ENCODE measurements around the gene TMEM38B. TPM values are rescaled to one million over a fixed set of nuclear protein-coding genes. Genes with fewer than 3 reads are reported as not detected.

The TMEM38B gene
- 57.2 TPM for total RNA-seq
- long read RNA-seq, transcript TMEM38B-202 (6 exons, 3,525 nt), result major isoform, 62 of 78 reads
- long read RNA-seq, partial matches to known transcripts, result 0 of 78 reads
- long read RNA-seq, other reads (novel, unspliced or antisense), result 16 of 78 reads

- DNase-seq (ENCODE audit: missing footprints), result peak; percentile 90
- peak; percentile 98 for ATAC-seq
These were observed at the start of gene TMEM38B for GRCh38 chr9:105694190-105694847. Gene TMEM38B, plus strand, starts transcription at chr9:105694541. Its CDS starts 120 bp downstream, at chr9:105694661.

GRCh38 chr9:105646879-105647594, 47.3 kb upstream of the TMEM38B start:
- DNase-seq (ENCODE audit: missing footprints) (no peak), ATAC-seq (no peak)
- intact Hi-C loops (cut with DNase I), result no loop called here

More at GRCh38 chr9:105694190-105694847, at the start of gene TMEM38B:
- intact Hi-C loops (cut with DNase I), result loop anchor here (2.0 kb wide), 1 partner anchor 24 kb away; no protein-coding TSS in a partner anchor

GRCh38 chr9:105647595-105648349, 46.6 kb upstream of the TMEM38B start:
- ATAC-seq (no peak), DNase-seq (ENCODE audit: missing footprints) (no peak)
- intact Hi-C loops (cut with DNase I), result no loop called here

- ATAC-seq, result no peak
- DNase-seq (ENCODE audit: missing footprints), result no peak
- intact Hi-C loops (cut with DNase I), result no loop called here
These were observed 42.5 kb upstream of the TMEM38B start for GRCh38 chr9:105651806-105652205.

- peak; percentile 76 for ATAC-seq
- DNase-seq (ENCODE audit: missing footprints), result no peak
- intact Hi-C loops (cut with DNase I), result loop anchor here (1.0 kb wide), 1 partner anchor 62 kb away; no protein-coding TSS in a partner anchor
These were observed 38.0 kb upstream of the TMEM38B start for GRCh38 chr9:105656131-105656921.

GRCh38 chr9:105658351-105658750, 36.0 kb upstream of the TMEM38B start:
- no peak for ATAC-seq
- intact Hi-C loops (cut with DNase I), result no loop called here
- no peak for DNase-seq (ENCODE audit: missing footprints)

- DNase-seq (ENCODE audit: missing footprints) (no peak), ATAC-seq (no peak)
- intact Hi-C loops (cut with DNase I), result no loop called here
These were observed 33.3 kb upstream of the TMEM38B start for GRCh38 chr9:105661011-105661410.

GRCh38 chr9:105662184-105663104, 31.9 kb upstream of the TMEM38B start, which contains the start of gene TAL2:
Gene TAL2, plus strand, starts transcription at chr9:105662457. Its CDS starts 40 bp downstream, at chr9:105662497.
- no peak for ATAC-seq
- DNase-seq (ENCODE audit: missing footprints), result no peak
- intact Hi-C loops (cut with DNase I), result no loop called here

GRCh38 chr9:105663914-105664313, 30.4 kb upstream of the TMEM38B start:
- intact Hi-C loops (cut with DNase I), result no loop called here
- DNase-seq (ENCODE audit: missing footprints), result no peak
- no peak for ATAC-seq

- ATAC-seq, result no peak
- intact Hi-C loops (cut with DNase I), result no loop called here
- no peak for DNase-seq (ENCODE audit: missing footprints)
These were observed 26.5 kb upstream of the TMEM38B start for GRCh38 chr9:105667867-105668266.

GRCh38 chr9:105670315-105670714, 24.0 kb upstream of the TMEM38B start:
- intact Hi-C loops (cut with DNase I), result no loop called here
- DNase-seq (ENCODE audit: missing footprints), result no peak
- no peak for ATAC-seq

GRCh38 chr9:105670775-105671174, 23.6 kb upstream of the TMEM38B start:
- DNase-seq (ENCODE audit: missing footprints), result no peak
- intact Hi-C loops (cut with DNase I), result no loop called here
- ATAC-seq, result no peak

GRCh38 chr9:105672711-105673234, 21.6 kb upstream of the TMEM38B start:
- no peak for DNase-seq (ENCODE audit: missing footprints)
- no peak for ATAC-seq
- intact Hi-C loops (cut with DNase I), result no loop called here

- no peak for DNase-seq (ENCODE audit: missing footprints)
- intact Hi-C loops (cut with DNase I), result no loop called here
- ATAC-seq, result no peak
These were observed 20.4 kb upstream of the TMEM38B start for GRCh38 chr9:105673850-105674387.

GRCh38 chr9:105676351-105676923, 17.9 kb upstream of the TMEM38B start:
- intact Hi-C loops (cut with DNase I), result no loop called here
- DNase-seq (ENCODE audit: missing footprints) (no peak), ATAC-seq (no peak)

GRCh38 chr9:105678163-105678562, 16.2 kb upstream of the TMEM38B start:
- DNase-seq (ENCODE audit: missing footprints) (no peak), ATAC-seq (no peak)
- intact Hi-C loops (cut with DNase I), result no loop called here

- no peak for DNase-seq (ENCODE audit: missing footprints)
- ATAC-seq, result no peak
- intact Hi-C loops (cut with DNase I), result no loop called here
These were observed 15.6 kb upstream of the TMEM38B start for GRCh38 chr9:105678781-105679180.
